Astrocyte of the spinal cord (primary cell): ENCODE data around the gene COL8A1.
A peak's percentile ranks its signal among the peaks of the same experiment; 100 is the strongest.

ENCODE experiments used
- DNase-seq: peaks from one replicate; pipeline ENCODE4 v3.0.0; 2011; ENCODE audit warnings: low read depth, low spot score
- H3K4me3 ChIP-seq: 2 replicates; pipeline ENCODE4 v1.5.1; 2011; ENCODE audit warnings: low read depth, mild to moderate bottlenecking, low read length, moderate library complexity
- in situ Hi-C: cut with HindIII; loops from 2 replicates; pipeline ENCODE4 v1.10.0; 2017; ENCODE audit warnings: low sequenced_read_pairs
- TF ChIP-seq, protein P1 (sequence below): IDR thresholded peaks from 2 replicates; pipeline ENCODE4 v1.5.1; 2012; ENCODE audit warnings: low read depth, mild to moderate bottlenecking, low read length, inconsistent platforms

COL8A1 gene

GRCh38 chr3:99751649-99752048, 113.3 kb downstream of the COL8A1 start:
- TF ChIP-seq, protein P1, sequence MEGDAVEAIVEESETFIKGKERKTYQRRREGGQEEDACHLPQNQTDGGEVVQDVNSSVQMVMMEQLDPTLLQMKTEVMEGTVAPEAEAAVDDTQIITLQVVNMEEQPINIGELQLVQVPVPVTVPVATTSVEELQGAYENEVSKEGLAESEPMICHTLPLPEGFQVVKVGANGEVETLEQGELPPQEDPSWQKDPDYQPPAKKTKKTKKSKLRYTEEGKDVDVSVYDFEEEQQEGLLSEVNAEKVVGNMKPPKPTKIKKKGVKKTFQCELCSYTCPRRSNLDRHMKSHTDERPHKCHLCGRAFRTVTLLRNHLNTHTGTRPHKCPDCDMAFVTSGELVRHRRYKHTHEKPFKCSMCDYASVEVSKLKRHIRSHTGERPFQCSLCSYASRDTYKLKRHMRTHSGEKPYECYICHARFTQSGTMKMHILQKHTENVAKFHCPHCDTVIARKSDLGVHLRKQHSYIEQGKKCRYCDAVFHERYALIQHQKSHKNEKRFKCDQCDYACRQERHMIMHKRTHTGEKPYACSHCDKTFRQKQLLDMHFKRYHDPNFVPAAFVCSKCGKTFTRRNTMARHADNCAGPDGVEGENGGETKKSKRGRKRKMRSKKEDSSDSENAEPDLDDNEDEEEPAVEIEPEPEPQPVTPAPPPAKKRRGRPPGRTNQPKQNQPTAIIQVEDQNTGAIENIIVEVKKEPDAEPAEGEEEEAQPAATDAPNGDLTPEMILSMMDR, result no peak
- in situ Hi-C loops, result no loop called here
- no peak overlapping the region for H3K4me3 ChIP-seq
- DNase-seq, result peak; percentile 88

DNA sequence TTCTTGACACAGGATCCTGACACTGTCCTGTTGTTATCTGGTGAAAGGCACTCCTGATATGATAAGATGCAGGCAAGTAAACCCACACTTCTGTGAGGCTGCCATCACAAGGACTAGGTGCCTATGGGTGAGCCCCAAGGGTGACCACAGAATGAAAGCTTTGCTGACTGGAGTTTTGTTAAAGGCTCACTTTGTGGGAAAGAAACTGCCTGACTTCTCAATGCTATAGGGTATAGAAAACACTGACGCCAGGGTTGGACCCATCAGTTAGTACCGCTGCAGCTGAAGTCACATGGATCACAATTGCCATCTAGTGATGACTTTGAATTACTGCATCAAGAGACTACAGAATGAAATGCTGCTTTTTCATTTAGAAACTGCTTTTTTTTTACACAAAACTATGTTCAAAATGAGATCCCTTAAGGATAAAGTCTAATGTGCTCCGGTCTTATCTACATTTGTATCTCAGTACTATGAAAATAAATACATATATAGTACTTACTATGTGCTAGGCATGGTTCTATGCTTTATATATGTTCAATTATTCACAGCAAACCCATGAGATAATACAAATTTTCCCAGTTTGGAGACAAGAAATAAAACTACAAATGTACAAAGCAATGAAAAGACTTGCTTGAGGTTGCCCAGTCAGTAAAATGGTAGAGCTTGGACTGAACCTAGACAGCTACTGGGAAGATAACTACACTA, 115.0 kb downstream of the COL8A1 start:
- in situ Hi-C loops, result no loop called here

DNA sequence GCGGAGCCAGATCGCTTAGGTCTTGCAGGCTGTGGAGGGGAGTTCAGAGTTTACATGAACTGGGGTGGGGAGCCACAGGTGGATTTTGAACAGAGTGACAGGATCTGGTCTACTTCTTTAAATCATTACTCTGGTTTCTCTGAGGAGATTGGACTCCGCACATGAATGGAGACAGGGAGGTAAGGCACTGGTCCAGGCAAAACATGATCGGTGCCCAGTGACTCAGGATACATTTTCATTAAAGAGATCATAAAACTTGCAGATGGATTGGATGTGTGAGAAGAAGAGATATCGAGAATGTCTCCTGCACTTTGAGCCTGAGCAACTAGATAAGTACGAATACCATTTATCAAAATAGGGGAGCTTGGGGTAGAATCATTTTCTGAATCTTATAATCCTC, 117.4 kb downstream of the COL8A1 start:
- in situ Hi-C loops, result no loop called here
- H3K4me3 ChIP-seq, result no peak overlapping the region
- TF ChIP-seq, protein P1, result no peak
- DNase-seq, result peak; percentile 51

More for the DNA sequence above, 115.0 kb downstream of the COL8A1 start:
- peak; percentile 85 for DNase-seq
- TF ChIP-seq, protein P1, result peak; percentile 68
- no peak overlapping the region for H3K4me3 ChIP-seq

GRCh38 chr3:99757966-99758365, 119.6 kb downstream of the COL8A1 start:
- TF ChIP-seq, protein P1, result no peak
- no peak overlapping the region for H3K4me3 ChIP-seq
- in situ Hi-C loops, result no loop called here
- no peak for DNase-seq

DNA sequence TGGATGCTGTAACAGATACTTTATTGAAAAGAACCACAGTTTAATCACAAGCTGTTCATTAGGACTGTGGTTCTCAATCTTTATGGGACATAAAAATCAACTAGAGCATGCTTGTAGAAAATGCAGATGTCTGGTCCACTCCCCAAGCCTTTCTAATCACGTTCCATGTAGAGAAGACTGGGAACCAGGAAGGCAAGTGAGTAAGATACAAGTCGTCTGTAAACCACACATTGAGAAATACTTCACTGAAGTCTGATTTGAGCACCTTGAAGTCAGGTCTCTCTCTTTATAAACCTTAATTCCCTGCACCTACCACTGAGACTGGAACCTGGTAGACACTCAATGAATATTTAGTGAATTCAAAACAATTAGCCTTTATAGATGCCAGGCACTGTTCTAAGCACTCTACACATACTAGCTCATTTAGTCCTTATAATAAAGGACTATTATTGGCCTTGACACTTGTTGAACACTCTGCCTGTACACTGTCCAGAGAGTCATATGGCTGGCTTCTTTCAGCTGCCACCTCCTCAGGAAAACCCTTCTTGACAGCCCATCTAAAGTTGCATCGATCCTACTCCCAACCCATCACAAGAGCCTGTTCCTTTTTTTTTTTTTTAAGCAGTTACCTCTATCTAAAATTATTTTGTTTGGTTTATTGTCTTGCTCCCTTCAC, 120.2 kb downstream of the COL8A1 start:
- no peak for DNase-seq
- no peak overlapping the region for H3K4me3 ChIP-seq
- in situ Hi-C loops, result no loop called here
- TF ChIP-seq, protein P1, result no peak

DNA sequence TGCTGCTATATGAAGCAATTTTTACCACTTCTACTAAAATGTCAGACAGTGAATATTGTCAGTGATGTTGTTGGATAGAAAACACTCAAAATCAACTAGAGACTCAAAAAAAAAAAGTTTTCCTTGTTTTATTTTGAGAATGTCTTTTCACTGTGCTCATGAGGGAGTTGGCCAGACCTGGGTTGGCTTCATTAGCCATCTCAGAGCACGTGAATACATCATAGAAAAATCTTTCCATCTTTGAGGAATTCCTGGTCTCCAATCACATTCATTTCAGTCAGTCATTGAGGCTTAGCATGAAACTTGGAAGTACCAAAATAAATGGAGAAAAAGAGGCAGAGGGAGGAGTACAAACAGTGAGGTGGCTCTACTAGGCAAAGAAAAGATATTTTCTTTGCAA, 121.6 kb downstream of the COL8A1 start:
- TF ChIP-seq, protein P1, result no peak
- in situ Hi-C loops, result no loop called here

More for the DNA sequence above, 121.6 kb downstream of the COL8A1 start:
- no peak overlapping the region for H3K4me3 ChIP-seq
- no peak for DNase-seq
